H9 (cell line): ENCODE data around the gene VSTM2A. TPM values are rescaled to one million over a fixed set of nuclear protein-coding genes. Genes with fewer than 3 reads are reported as not detected.

Experiments
- DNase-seq: peaks from one replicate; pipeline ENCODE4 v3.0.0-alpha.2; 2017
- H2AFZ ChIP-seq: one replicate; pipeline ENCODE4 v1.6.1; 2013; ENCODE audit warnings: mild to moderate bottlenecking, low read length, control low read depth, moderate library complexity
- H2AK5ac ChIP-seq: 2 replicates; pipeline ENCODE4 v1.6.1; 2013; ENCODE audit warnings: low read length, control low read depth, mixed read lengths; ENCODE audit not compliant: insufficient read length
- H2BK120ac ChIP-seq: one replicate; pipeline ENCODE4 v1.6.1; 2013; ENCODE audit warnings: low read depth, mild to moderate bottlenecking, low read length, control low read depth, inconsistent platforms; ENCODE audit not compliant: poor library complexity, severe bottlenecking
- H2BK12ac ChIP-seq: 2 replicates; pipeline ENCODE4 v1.6.1; 2013; ENCODE audit warnings: low read length, control low read depth, mixed read lengths, low read depth; ENCODE audit not compliant: insufficient read length
- H2BK15ac ChIP-seq: 2 replicates; pipeline ENCODE4 v1.6.1; 2013; ENCODE audit warnings: low read depth, low read length, control low read depth
- H2BK20ac ChIP-seq: one replicate; pipeline ENCODE4 v1.6.1; 2013; ENCODE audit warnings: low read depth, mild to moderate bottlenecking, low read length, control low read depth, inconsistent platforms; ENCODE audit not compliant: poor library complexity, severe bottlenecking
- H2BK5ac ChIP-seq: 2 replicates; pipeline ENCODE4 v1.6.1; 2013; ENCODE audit warnings: low read length, control low read depth, mixed read lengths; ENCODE audit not compliant: insufficient read length
- H3K14ac ChIP-seq: 2 replicates; pipeline ENCODE4 v1.6.1; 2013; ENCODE audit warnings: low read length, control low read depth; ENCODE audit not compliant: insufficient read depth
- H3K18ac ChIP-seq: 2 replicates; pipeline ENCODE4 v1.6.1; 2013; ENCODE audit warnings: low read depth, mild to moderate bottlenecking, mixed read lengths, low read length, control low read depth; ENCODE audit not compliant: insufficient read length
- H3K23ac ChIP-seq: 2 replicates; pipeline ENCODE4 v1.6.1; 2013; ENCODE audit warnings: low read length, control low read depth, mixed read lengths, low read depth; ENCODE audit not compliant: insufficient read length
- H3K23me2 ChIP-seq: 2 replicates; pipeline ENCODE4 v1.6.1; 2013; ENCODE audit warnings: low read depth, mild to moderate bottlenecking, mixed read lengths, low read length, control low read depth; ENCODE audit not compliant: insufficient read length, poor library complexity, severe bottlenecking
- H3K27ac ChIP-seq: 2 replicates; pipeline ENCODE4 v1.5.1; 2013; ENCODE audit warnings: low read length, control low read depth, mixed read lengths, low read depth; ENCODE audit not compliant: insufficient read length
- H3K27me3 ChIP-seq: 2 replicates; pipeline ENCODE4 v1.6.1; 2013; ENCODE audit warnings: low read length, control low read depth, inconsistent platforms; ENCODE audit not compliant: insufficient read depth
- H3K4ac ChIP-seq: 2 replicates; pipeline ENCODE4 v1.6.1; 2013; ENCODE audit warnings: low read depth, mild to moderate bottlenecking, control low read depth, inconsistent platforms, low read length, moderate library complexity
- H3K4me1 ChIP-seq: 2 replicates; pipeline ENCODE4 v1.6.1; 2013; ENCODE audit warnings: low read length, control low read depth, inconsistent platforms; ENCODE audit not compliant: insufficient read depth
- H3K4me2 ChIP-seq: 2 replicates; pipeline ENCODE4 v1.6.1; 2013; ENCODE audit warnings: low read length, control low read depth, mixed read lengths; ENCODE audit not compliant: insufficient read length, insufficient read depth
- H3K56ac ChIP-seq: 2 replicates; pipeline ENCODE4 v1.6.1; 2013; ENCODE audit warnings: low read depth, mild to moderate bottlenecking, mixed read lengths, low read length, control low read depth; ENCODE audit not compliant: insufficient read length
- H3K79me1 ChIP-seq: 2 replicates; pipeline ENCODE4 v1.6.1; 2013; ENCODE audit warnings: low read depth, mild to moderate bottlenecking, moderate library complexity, low read length, control low read depth, inconsistent platforms; ENCODE audit not compliant: insufficient read depth, poor library complexity, severe bottlenecking
- H3K79me2 ChIP-seq: 2 replicates; pipeline ENCODE4 v1.6.1; 2013; ENCODE audit warnings: low read length, control low read depth, inconsistent platforms; ENCODE audit not compliant: insufficient read depth
- H3K9ac ChIP-seq: 2 replicates; pipeline ENCODE4 v1.6.1; 2013; ENCODE audit warnings: low read length, control low read depth, mixed read lengths; ENCODE audit not compliant: insufficient read length; ENCODE audit errors: extremely low read depth
- H3K9me3 ChIP-seq: one replicate; pipeline ENCODE4 v1.6.1; 2013; ENCODE audit warnings: low read depth, low read length, inconsistent platforms; ENCODE audit not compliant: control insufficient read depth
- H3T11ph ChIP-seq: one replicate; pipeline ENCODE4 v1.6.1; 2013; ENCODE audit warnings: mild to moderate bottlenecking, low read length, control low read depth, inconsistent platforms
- H4K20me1 ChIP-seq: one replicate; pipeline ENCODE4 v1.6.1; 2013; ENCODE audit not compliant: control insufficient read depth, insufficient read length, insufficient read depth
- H4K5ac ChIP-seq: 2 replicates; pipeline ENCODE4 v1.6.1; 2013; ENCODE audit warnings: low read depth, mild to moderate bottlenecking, mixed read lengths, low read length, control low read depth; ENCODE audit not compliant: insufficient read length
- H4K8ac ChIP-seq: replicated peaks from 2 replicates; pipeline ENCODE4 v1.6.1; 2013; ENCODE audit warnings: low read length, control low read depth, mixed read lengths, low read depth; ENCODE audit not compliant: insufficient read length
- H4K91ac ChIP-seq: 2 replicates; pipeline ENCODE4 v1.6.1; 2013; ENCODE audit warnings: low read depth, mild to moderate bottlenecking, moderate library complexity, mixed read lengths, low read length, control low read depth; ENCODE audit not compliant: insufficient read length
- H3K27ac Mint-ChIP-seq, 3 experiments: 2 replicates in 2 of 3; 3 replicates in 1 of 3; pipeline ENCODE4 v1.8.0; 2020 to 2021; ENCODE audit warnings: mixed read lengths in 3 of 3, mild to moderate bottlenecking in 1 of 3, moderate library complexity in 1 of 3
- H3K27me3 Mint-ChIP-seq: 2 replicates; pipeline ENCODE4 v1.8.0; 2021; ENCODE audit warnings: low read depth, mild to moderate bottlenecking, moderate library complexity, mixed read lengths
- H3K36me3 Mint-ChIP-seq, 3 experiments: 2 replicates in 2 of 3; 3 replicates in 1 of 3; pipeline ENCODE4 v1.8.0; 2020 to 2021; ENCODE audit warnings: low read depth in 3 of 3, mixed read lengths in 3 of 3; ENCODE audit not compliant: insufficient read depth in 1 of 3
- H3K4me1 Mint-ChIP-seq, 2 experiments: 2 replicates each; pipeline ENCODE4 v1.8.0; 2020; ENCODE audit warnings: mixed read lengths in 2 of 2
- H3K4me3 Mint-ChIP-seq, 2 experiments: 2 replicates in 1 of 2; 3 replicates in 1 of 2; pipeline ENCODE4 v1.8.0; 2020 to 2021; ENCODE audit warnings: mild to moderate bottlenecking in 2 of 2, mixed read lengths in 2 of 2, moderate library complexity in 1 of 2
- H3K9me3 Mint-ChIP-seq, 2 experiments: 2 replicates in 1 of 2; 3 replicates in 1 of 2; pipeline ENCODE4 v1.8.0; 2020; ENCODE audit warnings: mild to moderate bottlenecking in 2 of 2, mixed read lengths in 2 of 2, moderate library complexity in 1 of 2
- CTCF ChIP-seq: fragments of 200-600 bp; sonication (generic); conservative IDR thresholded peaks from 3 replicates; pipeline ENCODE4 v1.8.0; 2021; ENCODE audit warnings: antibody characterized with exemption, mild to moderate bottlenecking
- WGBS: extraction: QIAGEN DNeasy Blood & Tissue Kit; methylation state at CpG from one replicate; pipeline ENCODE4 v1.1.7; 2013; ENCODE audit warnings: missing lambda C conversion rate, low lambda C conversion rate, mixed read lengths; ENCODE audit not compliant: insufficient read length; ENCODE audit errors: extremely low coverage; 5-methylcytosine and 5-hydroxymethylcytosine counted together
- total RNA-seq: library from RNA; stranded (reverse); gene quantifications from 2 replicates; pipeline ENCODE4 v1.2.1, GENCODE V29; 2021

VSTM2A gene
- total RNA-seq, 1 experiment from 2014 or later: 0.11 TPM

- H3K4me2 ChIP-seq: no peak overlapping the region
- no peak overlapping the region for H2BK120ac ChIP-seq
- no peak overlapping the region for H2BK12ac ChIP-seq
- no peak overlapping the region for H2AFZ ChIP-seq
- no peak overlapping the region for H4K91ac ChIP-seq
- H3K4me1 ChIP-seq: no peaks in the 10 kb centered on the region; the same call in 1 of the 2 replicates
- H3K4ac ChIP-seq: no peak overlapping the region
- H2BK20ac ChIP-seq: no peak overlapping the region
- no peaks in the 10 kb centered on the region; the same call in 1 of the 2 replicates for H3K27me3 Mint-ChIP-seq
- H4K20me1 ChIP-seq: no peaks in the 10 kb centered on the region
- no peaks in the 10 kb centered on the region for H3K79me2 ChIP-seq
- no peak for TF ChIP-seq CTCF
- no peak overlapping the region for H3K56ac ChIP-seq
- H3K14ac ChIP-seq: no peak overlapping the region
- H3K9ac ChIP-seq: no peak overlapping the region
- no peaks in the 10 kb centered on the region for H3K79me1 ChIP-seq
- no peak overlapping the region for H3K4me3 Mint-ChIP-seq
- no peak overlapping the region for H4K5ac ChIP-seq
- H3K27me3 ChIP-seq: no peaks in the 10 kb centered on the region
- H3K9me3 Mint-ChIP-seq: no peaks in the 10 kb centered on the region; a peak in 1 of 5 replicates
- H3K36me3 Mint-ChIP-seq: no peaks in the 10 kb centered on the region
- no peak overlapping the region for H3K23ac ChIP-seq
- H3K23me2 ChIP-seq: no peaks in the 10 kb centered on the region
- no peaks in the 10 kb centered on the region for H3K9me3 ChIP-seq
- DNase-seq: no peak
- H3K18ac ChIP-seq: no peak overlapping the region
- H3K4me1 Mint-ChIP-seq: peaks cover 17 to 25% of the 10 kb centered on the region in 2 experiments
- H3T11ph ChIP-seq: no peak overlapping the region
- no peak overlapping the region for H4K8ac ChIP-seq
- no peak overlapping the region for H3K27ac ChIP-seq
- no peak overlapping the region for H2AK5ac ChIP-seq
- H3K27ac Mint-ChIP-seq: no peak overlapping the region
- no peak overlapping the region for H2BK15ac ChIP-seq
- H2BK5ac ChIP-seq: no peak overlapping the region
- no CpG with 5 or more reads among the region's 1 CpG for WGBS
Measured at GRCh38 chr7:54559401-54559800, 17.2 kb downstream of the VSTM2A start.
